H9 (cell line): ENCODE results near the gene CCR4. TPM values are rescaled to one million over a fixed set of nuclear protein-coding genes. Genes with fewer than 3 reads are reported as not detected.
"Not testable (repeated sequence)": the region's sequence is repeated elsewhere in the genome, so short reads cannot be mapped to it uniquely, and the experiment has no call there.

Experiments used
- DNase-seq: peaks from one replicate; pipeline ENCODE4 v3.0.0-alpha.2; 2017
- H2AFZ ChIP-seq: one replicate; pipeline ENCODE4 v1.6.1; 2013; ENCODE audit warnings: mild to moderate bottlenecking, low read length, control low read depth, moderate library complexity
- H2AK5ac ChIP-seq: 2 replicates; pipeline ENCODE4 v1.6.1; 2013; ENCODE audit warnings: low read length, control low read depth, mixed read lengths; ENCODE audit not compliant: insufficient read length
- H2BK120ac ChIP-seq: one replicate; pipeline ENCODE4 v1.6.1; 2013; ENCODE audit warnings: low read depth, mild to moderate bottlenecking, low read length, control low read depth, inconsistent platforms; ENCODE audit not compliant: poor library complexity, severe bottlenecking
- H2BK12ac ChIP-seq: 2 replicates; pipeline ENCODE4 v1.6.1; 2013; ENCODE audit warnings: low read length, control low read depth, mixed read lengths, low read depth; ENCODE audit not compliant: insufficient read length
- H2BK15ac ChIP-seq: 2 replicates; pipeline ENCODE4 v1.6.1; 2013; ENCODE audit warnings: low read depth, low read length, control low read depth
- H2BK20ac ChIP-seq: one replicate; pipeline ENCODE4 v1.6.1; 2013; ENCODE audit warnings: low read depth, mild to moderate bottlenecking, low read length, control low read depth, inconsistent platforms; ENCODE audit not compliant: poor library complexity, severe bottlenecking
- H2BK5ac ChIP-seq: 2 replicates; pipeline ENCODE4 v1.6.1; 2013; ENCODE audit warnings: low read length, control low read depth, mixed read lengths; ENCODE audit not compliant: insufficient read length
- H3K14ac ChIP-seq: 2 replicates; pipeline ENCODE4 v1.6.1; 2013; ENCODE audit warnings: low read length, control low read depth; ENCODE audit not compliant: insufficient read depth
- H3K18ac ChIP-seq: 2 replicates; pipeline ENCODE4 v1.6.1; 2013; ENCODE audit warnings: low read depth, mild to moderate bottlenecking, mixed read lengths, low read length, control low read depth; ENCODE audit not compliant: insufficient read length
- H3K23ac ChIP-seq: 2 replicates; pipeline ENCODE4 v1.6.1; 2013; ENCODE audit warnings: low read length, control low read depth, mixed read lengths, low read depth; ENCODE audit not compliant: insufficient read length
- H3K23me2 ChIP-seq: 2 replicates; pipeline ENCODE4 v1.6.1; 2013; ENCODE audit warnings: low read depth, mild to moderate bottlenecking, mixed read lengths, low read length, control low read depth; ENCODE audit not compliant: insufficient read length, poor library complexity, severe bottlenecking
- H3K27ac ChIP-seq: 2 replicates; pipeline ENCODE4 v1.5.1; 2013; ENCODE audit warnings: low read length, control low read depth, mixed read lengths, low read depth; ENCODE audit not compliant: insufficient read length
- H3K27me3 ChIP-seq: 2 replicates; pipeline ENCODE4 v1.6.1; 2013; ENCODE audit warnings: low read length, control low read depth, inconsistent platforms; ENCODE audit not compliant: insufficient read depth
- H3K4ac ChIP-seq: 2 replicates; pipeline ENCODE4 v1.6.1; 2013; ENCODE audit warnings: low read depth, mild to moderate bottlenecking, control low read depth, inconsistent platforms, low read length, moderate library complexity
- H3K4me1 ChIP-seq: 2 replicates; pipeline ENCODE4 v1.6.1; 2013; ENCODE audit warnings: low read length, control low read depth, inconsistent platforms; ENCODE audit not compliant: insufficient read depth
- H3K4me2 ChIP-seq: 2 replicates; pipeline ENCODE4 v1.6.1; 2013; ENCODE audit warnings: low read length, control low read depth, mixed read lengths; ENCODE audit not compliant: insufficient read length, insufficient read depth
- H3K56ac ChIP-seq: 2 replicates; pipeline ENCODE4 v1.6.1; 2013; ENCODE audit warnings: low read depth, mild to moderate bottlenecking, mixed read lengths, low read length, control low read depth; ENCODE audit not compliant: insufficient read length
- H3K79me1 ChIP-seq: 2 replicates; pipeline ENCODE4 v1.6.1; 2013; ENCODE audit warnings: low read depth, mild to moderate bottlenecking, moderate library complexity, low read length, control low read depth, inconsistent platforms; ENCODE audit not compliant: insufficient read depth, poor library complexity, severe bottlenecking
- H3K79me2 ChIP-seq: 2 replicates; pipeline ENCODE4 v1.6.1; 2013; ENCODE audit warnings: low read length, control low read depth, inconsistent platforms; ENCODE audit not compliant: insufficient read depth
- H3K9ac ChIP-seq: 2 replicates; pipeline ENCODE4 v1.6.1; 2013; ENCODE audit warnings: low read length, control low read depth, mixed read lengths; ENCODE audit not compliant: insufficient read length; ENCODE audit errors: extremely low read depth
- H3K9me3 ChIP-seq: one replicate; pipeline ENCODE4 v1.6.1; 2013; ENCODE audit warnings: low read depth, low read length, inconsistent platforms; ENCODE audit not compliant: control insufficient read depth
- H3T11ph ChIP-seq: one replicate; pipeline ENCODE4 v1.6.1; 2013; ENCODE audit warnings: mild to moderate bottlenecking, low read length, control low read depth, inconsistent platforms
- H4K20me1 ChIP-seq: one replicate; pipeline ENCODE4 v1.6.1; 2013; ENCODE audit not compliant: control insufficient read depth, insufficient read length, insufficient read depth
- H4K5ac ChIP-seq: 2 replicates; pipeline ENCODE4 v1.6.1; 2013; ENCODE audit warnings: low read depth, mild to moderate bottlenecking, mixed read lengths, low read length, control low read depth; ENCODE audit not compliant: insufficient read length
- H4K8ac ChIP-seq: replicated peaks from 2 replicates; pipeline ENCODE4 v1.6.1; 2013; ENCODE audit warnings: low read length, control low read depth, mixed read lengths, low read depth; ENCODE audit not compliant: insufficient read length
- H4K91ac ChIP-seq: 2 replicates; pipeline ENCODE4 v1.6.1; 2013; ENCODE audit warnings: low read depth, mild to moderate bottlenecking, moderate library complexity, mixed read lengths, low read length, control low read depth; ENCODE audit not compliant: insufficient read length
- H3K27ac Mint-ChIP-seq, 3 experiments: 2 replicates in 2 of 3; 3 replicates in 1 of 3; pipeline ENCODE4 v1.8.0; 2020 to 2021; ENCODE audit warnings: mixed read lengths in 3 of 3, mild to moderate bottlenecking in 1 of 3, moderate library complexity in 1 of 3
- H3K27me3 Mint-ChIP-seq: 2 replicates; pipeline ENCODE4 v1.8.0; 2021; ENCODE audit warnings: low read depth, mild to moderate bottlenecking, moderate library complexity, mixed read lengths
- H3K36me3 Mint-ChIP-seq, 3 experiments: 2 replicates in 2 of 3; 3 replicates in 1 of 3; pipeline ENCODE4 v1.8.0; 2020 to 2021; ENCODE audit warnings: low read depth in 3 of 3, mixed read lengths in 3 of 3; ENCODE audit not compliant: insufficient read depth in 1 of 3
- H3K4me1 Mint-ChIP-seq, 2 experiments: 2 replicates each; pipeline ENCODE4 v1.8.0; 2020; ENCODE audit warnings: mixed read lengths in 2 of 2
- H3K4me3 Mint-ChIP-seq, 2 experiments: 2 replicates in 1 of 2; 3 replicates in 1 of 2; pipeline ENCODE4 v1.8.0; 2020 to 2021; ENCODE audit warnings: mild to moderate bottlenecking in 2 of 2, mixed read lengths in 2 of 2, moderate library complexity in 1 of 2
- H3K9me3 Mint-ChIP-seq, 2 experiments: 2 replicates in 1 of 2; 3 replicates in 1 of 2; pipeline ENCODE4 v1.8.0; 2020; ENCODE audit warnings: mild to moderate bottlenecking in 2 of 2, mixed read lengths in 2 of 2, moderate library complexity in 1 of 2
- CTCF ChIP-seq: fragments of 200-600 bp; sonication (generic); conservative IDR thresholded peaks from 3 replicates; pipeline ENCODE4 v1.8.0; 2021; ENCODE audit warnings: antibody characterized with exemption, mild to moderate bottlenecking
- WGBS: extraction: QIAGEN DNeasy Blood & Tissue Kit; methylation state at CpG from one replicate; pipeline ENCODE4 v1.1.7; 2013; ENCODE audit warnings: missing lambda C conversion rate, low lambda C conversion rate, mixed read lengths; ENCODE audit not compliant: insufficient read length; ENCODE audit errors: extremely low coverage; 5-methylcytosine and 5-hydroxymethylcytosine counted together
- total RNA-seq: library from RNA; stranded (reverse); gene quantifications from 2 replicates; pipeline ENCODE4 v1.2.1, GENCODE V29; 2021

The CCR4 gene
- total RNA-seq, 1 experiment from 2014 or later: 0.07 TPM

DNA sequence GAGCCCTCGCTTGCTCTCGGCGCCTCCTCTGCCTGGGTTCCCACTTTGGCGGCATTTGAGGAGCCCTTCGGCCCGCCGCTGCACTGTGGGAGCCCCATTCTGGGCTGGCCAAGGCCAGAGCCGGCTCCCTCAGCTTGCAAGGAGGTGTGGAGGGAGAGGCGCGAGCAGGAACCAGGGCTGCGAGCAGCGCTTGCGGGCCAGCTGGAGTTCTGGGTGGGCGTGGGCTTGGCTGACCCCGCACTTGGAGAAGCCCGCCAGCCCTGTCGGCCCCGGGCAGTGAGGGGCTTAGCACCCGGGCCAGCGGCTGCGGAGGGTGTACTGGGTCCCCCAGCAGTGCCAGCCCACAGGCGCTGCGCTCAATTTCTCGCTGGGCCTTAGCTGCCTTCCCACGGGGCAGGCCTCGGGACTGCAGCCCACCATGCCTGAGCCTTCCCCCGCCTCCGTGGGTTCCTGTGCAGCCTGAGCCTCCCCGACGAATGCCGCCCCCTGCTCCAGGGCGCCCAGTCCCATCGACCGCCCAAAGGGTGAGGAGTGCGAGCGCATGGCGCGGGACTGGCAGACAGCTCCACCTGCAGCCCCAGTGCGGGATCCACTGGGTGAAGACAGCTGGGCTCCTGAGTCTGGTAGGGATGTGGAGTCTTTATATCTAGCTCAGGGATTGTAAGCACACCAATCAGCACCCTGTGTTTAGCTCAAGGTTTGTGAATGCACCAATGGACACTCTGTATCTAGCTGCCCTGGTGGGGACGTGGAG, 11.7 kb upstream of the CCR4 start:
- H2BK15ac ChIP-seq, H2AK5ac ChIP-seq, H3K79me2 ChIP-seq, H3K9me3 ChIP-seq, H4K20me1 ChIP-seq, H3K4me2 ChIP-seq, H3K18ac ChIP-seq, H3K27me3 Mint-ChIP-seq, H3K14ac ChIP-seq, H2BK12ac ChIP-seq, H3K79me1 ChIP-seq, H3T11ph ChIP-seq, H3K23me2 ChIP-seq, H2BK120ac ChIP-seq, H3K27me3 ChIP-seq, H3K4me3 Mint-ChIP-seq, H2BK20ac ChIP-seq, H4K5ac ChIP-seq, H3K23ac ChIP-seq, H3K56ac ChIP-seq, H4K91ac ChIP-seq, H3K4me1 ChIP-seq, H3K27ac ChIP-seq, H3K4ac ChIP-seq, H4K8ac ChIP-seq, H2AFZ ChIP-seq, H3K9ac ChIP-seq, H2BK5ac ChIP-seq, H3K4me1 Mint-ChIP-seq: not testable (repeated sequence)
- TF ChIP-seq CTCF: peak; percentile 42
- peaks cover 9 to 15% of the 10 kb centered on the region in 2 experiments for H3K9me3 Mint-ChIP-seq
- peak overlapping the region in 1 of 3 experiments; percentile 18; a peak in 1 of 7 replicates for H3K27ac Mint-ChIP-seq
- WGBS: no CpG with 5 or more reads among the region's 40 CpGs
- peaks cover 3 to 16% (median 8%) of the 10 kb centered on the region in 3 experiments; a peak in 6 of 7 replicates for H3K36me3 Mint-ChIP-seq
- peak; percentile 59 for DNase-seq
